KOPT-K1 (cell line): ENCODE measurements around the gene SLC25A20.

Experiments used
- H3K27ac ChIP-seq: fragments of 200-600 bp; sonication (generic); 2 replicates; pipeline ENCODE4 v1.5.1; 2016; ENCODE audit warnings: antibody characterized with exemption, mild to moderate bottlenecking, low read depth, low read length; ENCODE audit not compliant: poor library complexity, severe bottlenecking
- H3K36me3 ChIP-seq: fragments of 200-600 bp; sonication (generic); 2 replicates; pipeline ENCODE4 v1.5.1; 2017; ENCODE audit warnings: antibody characterized with exemption, mild to moderate bottlenecking, low read length, moderate library complexity; ENCODE audit not compliant: insufficient read depth
- H3K9me3 ChIP-seq: fragments of 200-600 bp; sonication (generic); 2 replicates; pipeline ENCODE4 v1.5.1; 2017; ENCODE audit warnings: antibody characterized with exemption, low read length, mild to moderate bottlenecking; ENCODE audit not compliant: insufficient read depth, poor library complexity, severe bottlenecking

Gene SLC25A20

GRCh38 chr3:48898383-48899234 is at the start of gene SLC25A20:
Gene SLC25A20 (minus strand): TSS chr3:48898882. CDS start chr3:48898794, 88 bp downstream.
- Histone ChIP-seq H3K9me3 (no peaks in the 10 kb centered on the region), H3K27ac (peak within 1 kb of the TSS; percentile 81), H3K36me3 (no peaks in the 10 kb centered on the region)

DNA sequence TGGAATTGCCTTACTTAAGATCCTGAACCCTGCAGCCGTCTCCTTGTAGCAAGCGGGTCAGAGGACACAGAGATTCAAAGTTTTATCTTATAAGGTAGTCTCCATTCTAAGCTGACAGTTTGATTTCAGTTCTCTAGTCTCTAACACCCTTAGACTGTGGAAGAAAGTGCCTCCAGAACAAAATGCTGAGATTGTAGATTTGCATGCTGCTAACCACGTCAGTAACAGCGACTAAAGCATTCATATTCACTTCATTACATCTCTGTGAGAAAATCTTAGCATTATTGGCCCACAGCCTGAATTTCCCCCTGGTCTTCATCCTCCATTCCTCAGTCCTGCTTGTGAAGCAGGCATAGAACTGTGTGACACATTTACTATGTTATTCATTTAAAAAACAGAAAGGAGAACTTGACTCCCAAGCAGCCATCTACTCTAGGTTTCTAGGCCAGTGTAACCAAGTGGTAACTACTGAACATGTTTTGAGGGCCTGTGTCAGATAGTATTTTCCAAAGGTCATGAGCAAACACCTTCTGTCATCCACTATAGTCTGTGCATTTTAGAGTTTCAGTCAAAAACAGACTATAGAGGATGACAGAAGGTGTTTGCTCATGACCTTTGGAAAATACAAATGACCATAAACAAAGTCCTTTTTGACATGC is 47.3 kb upstream of the SLC25A20 start:
- no peaks in the 10 kb centered on the region for H3K9me3 ChIP-seq
- peaks cover 50% of the 10 kb centered on the region for H3K36me3 ChIP-seq
- H3K27ac ChIP-seq = no peak overlapping the region

DNA sequence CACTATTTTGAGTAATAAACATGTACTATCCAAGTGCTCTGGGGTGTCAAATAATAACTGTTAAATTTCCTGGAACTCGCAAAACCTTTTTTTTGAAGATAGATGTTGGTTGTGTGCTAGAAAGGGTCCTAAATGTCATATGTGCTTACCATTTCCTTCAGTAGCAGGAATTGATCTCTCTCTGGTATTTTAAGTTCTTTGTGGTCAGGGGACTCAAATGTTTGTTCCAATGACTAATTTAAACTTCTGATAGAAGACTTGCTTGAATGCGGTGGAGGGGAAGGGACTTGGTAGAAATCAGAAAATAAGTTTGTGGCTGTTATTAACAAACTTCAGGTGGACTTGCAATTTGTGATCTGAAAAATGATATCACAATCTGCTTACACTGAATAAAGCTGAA is 46.8 kb upstream of the SLC25A20 start:
- Histone ChIP-seq H3K36me3 (peaks cover 50% of the 10 kb centered on the region), H3K27ac (no peak overlapping the region)

GRCh38 chr3:48938689-48939088 is 40.0 kb upstream of the SLC25A20 start:
- H3K27ac ChIP-seq = no peak overlapping the region
- no peaks in the 10 kb centered on the region for H3K9me3 ChIP-seq
- H3K36me3 ChIP-seq = peaks cover 67% of the 10 kb centered on the region

More for the DNA sequence above, 46.8 kb upstream of the SLC25A20 start:
- H3K9me3 ChIP-seq = no peaks in the 10 kb centered on the region

DNA sequence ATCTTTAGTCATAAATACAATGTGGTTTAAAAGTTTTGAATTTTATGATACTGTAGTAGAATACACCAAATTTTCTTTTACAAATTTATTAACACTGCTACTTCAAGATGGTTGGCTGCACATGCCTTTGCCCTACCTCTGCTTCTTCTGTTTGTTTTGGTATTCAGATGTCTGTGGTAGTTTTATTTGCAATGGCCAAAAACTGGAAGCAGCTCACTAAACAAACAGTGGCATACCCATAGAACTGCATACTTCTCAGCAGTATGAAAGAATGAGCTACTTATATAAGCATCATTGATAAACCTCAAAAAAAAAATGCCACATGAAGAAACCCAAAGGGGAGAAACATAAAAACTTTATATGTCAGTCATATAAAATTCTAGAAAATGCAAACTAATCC is 39.5 kb upstream of the SLC25A20 start:
- Histone ChIP-seq H3K27ac (no peak overlapping the region), H3K9me3 (no peaks in the 10 kb centered on the region), H3K36me3 (peaks cover 67% of the 10 kb centered on the region)

DNA sequence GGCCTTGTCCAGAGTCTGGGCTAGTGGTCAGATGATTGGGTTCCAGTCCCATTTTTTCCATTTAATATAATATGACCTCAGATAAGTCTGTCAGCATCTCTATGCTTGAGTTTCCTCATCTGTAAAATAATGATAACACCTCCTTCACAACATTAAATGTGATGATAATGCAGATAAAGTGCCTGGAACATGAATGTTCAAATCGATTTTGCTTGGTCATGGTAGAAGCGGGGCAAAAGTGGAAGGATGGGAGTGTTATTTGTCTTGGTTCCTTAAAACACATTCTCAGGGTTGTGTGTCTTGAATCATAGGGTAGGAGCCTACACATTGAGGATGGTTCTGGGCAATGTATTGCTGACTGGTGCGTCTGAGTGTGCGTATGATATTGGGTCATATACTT is 36.8 kb upstream of the SLC25A20 start:
- H3K9me3 ChIP-seq = no peaks in the 10 kb centered on the region
- H3K36me3 ChIP-seq = peaks cover 79% of the 10 kb centered on the region
- no peak overlapping the region for H3K27ac ChIP-seq

- H3K27ac ChIP-seq = no peak overlapping the region
- H3K36me3 ChIP-seq = peaks cover 89% of the 10 kb centered on the region
- no peaks in the 10 kb centered on the region for H3K9me3 ChIP-seq
Measured at GRCh38 chr3:48934333-48934991, 35.8 kb upstream of the SLC25A20 start.

- H3K9me3 ChIP-seq = no peaks in the 10 kb centered on the region
- H3K27ac ChIP-seq = no peak overlapping the region
- H3K36me3 ChIP-seq = peaks cover 96% of the 10 kb centered on the region
Measured at GRCh38 chr3:48931944-48932580, 33.4 kb upstream of the SLC25A20 start.

- Histone ChIP-seq H3K9me3 (no peaks in the 10 kb centered on the region), H3K27ac (no peak overlapping the region), H3K36me3 (peaks cover 98% of the 10 kb centered on the region)
Measured at GRCh38 chr3:48930590-48930989, 31.9 kb upstream of the SLC25A20 start.

DNA sequence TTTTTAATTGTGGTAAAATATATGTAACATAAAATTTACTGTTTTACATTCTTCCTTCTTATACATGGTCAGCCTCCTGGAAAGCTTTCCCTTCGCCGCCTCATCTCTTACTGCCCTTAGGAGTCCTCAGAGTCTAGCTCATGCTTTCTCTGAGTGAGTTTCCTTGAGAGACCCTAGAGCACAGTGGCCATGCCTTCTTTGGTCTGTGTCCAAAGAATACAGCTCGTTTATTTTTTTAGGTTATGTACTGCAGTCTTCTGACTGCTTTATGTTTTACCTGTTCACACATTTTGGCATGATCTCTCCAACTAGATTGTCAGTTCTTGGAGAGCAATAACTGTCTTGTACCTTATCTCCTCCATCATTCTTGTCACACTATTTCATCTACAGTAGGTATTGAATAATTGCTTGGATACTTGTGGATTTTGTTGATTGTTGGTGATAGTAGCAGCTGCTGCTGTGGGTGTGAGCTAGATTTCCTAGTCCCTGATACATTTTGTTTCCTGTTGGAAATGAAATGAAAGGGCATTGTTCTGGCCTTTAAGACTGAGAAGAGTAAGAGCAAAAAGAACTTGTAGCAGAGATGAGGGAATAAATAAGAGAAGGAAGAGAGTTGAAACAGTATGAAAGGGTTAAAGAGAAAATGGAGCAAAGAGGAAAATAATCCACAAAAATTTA is 30.8 kb upstream of the SLC25A20 start:
- Histone ChIP-seq H3K27ac (no peak overlapping the region), H3K36me3 (peaks cover 98% of the 10 kb centered on the region), H3K9me3 (no peaks in the 10 kb centered on the region)

DNA sequence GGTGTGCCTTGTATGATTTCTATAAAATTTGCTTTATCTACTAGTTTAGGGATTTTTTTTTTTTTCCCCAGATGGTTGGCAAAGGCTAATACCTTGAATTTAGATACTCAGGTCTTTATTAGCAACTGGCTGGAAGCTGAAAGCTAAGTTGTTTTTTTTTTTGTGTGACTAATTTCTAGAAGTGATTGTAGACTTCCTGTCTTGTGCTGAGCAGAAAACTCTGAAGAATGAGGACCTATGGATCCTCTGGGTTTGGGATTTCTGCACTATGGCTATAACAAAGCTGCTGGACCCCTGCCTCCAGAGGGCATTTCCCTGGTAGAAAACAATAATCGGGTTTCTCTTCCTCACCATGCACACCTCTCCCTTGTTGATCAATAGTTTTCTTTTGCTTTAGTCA is 30.0 kb upstream of the SLC25A20 start:
- no peak overlapping the region for H3K27ac ChIP-seq
- peaks cover 98% of the 10 kb centered on the region for H3K36me3 ChIP-seq
- no peaks in the 10 kb centered on the region for H3K9me3 ChIP-seq

GRCh38 chr3:48927928-48928327 is 29.2 kb upstream of the SLC25A20 start:
- Histone ChIP-seq H3K36me3 (peaks cover 98% of the 10 kb centered on the region), H3K9me3 (no peaks in the 10 kb centered on the region), H3K27ac (no peak overlapping the region)

- H3K27ac ChIP-seq = no peak overlapping the region
- H3K36me3 ChIP-seq = peaks cover 99% of the 10 kb centered on the region
- H3K9me3 ChIP-seq = no peaks in the 10 kb centered on the region
Measured at GRCh38 chr3:48926425-48927392, 28.0 kb upstream of the SLC25A20 start.
